Fibroblast of peridontal ligament (primary cell): ENCODE measurements around the gene ANKRD29.
A peak's percentile ranks its signal among the peaks of the same experiment; 100 is the strongest.
"Not testable (repeated sequence)": the region's sequence is repeated elsewhere in the genome, so short reads cannot be mapped to it uniquely, and the experiment has no call there.

Experiments
- DNase-seq: peaks from one replicate; pipeline ENCODE4 v3.0.0-alpha.2; 2010; ENCODE audit errors: extremely low read depth

ANKRD29 gene

GRCh38 chr18:23583071-23583865 lies 79.4 kb downstream of the ANKRD29 start:
- DNase-seq = no peak

- DNase-seq = peak; percentile 82
These were observed 81.9 kb downstream of the ANKRD29 start for GRCh38 chr18:23580677-23581367.

GRCh38 chr18:23578891-23579653 lies 83.6 kb downstream of the ANKRD29 start:
- peak; percentile 58 for DNase-seq

GRCh38 chr18:23578067-23578701 lies 84.5 kb downstream of the ANKRD29 start:
- DNase-seq = no peak

GRCh38 chr18:23577521-23577920 lies 85.2 kb downstream of the ANKRD29 start:
- not testable (repeated sequence) for DNase-seq

GRCh38 chr18:23575309-23575651 lies 87.4 kb downstream of the ANKRD29 start:
- no peak for DNase-seq

- DNase-seq = no peak
These were observed 88.0 kb downstream of the ANKRD29 start for GRCh38 chr18:23574611-23575308.

- DNase-seq = peak; percentile 75
These were observed 88.9 kb downstream of the ANKRD29 start for GRCh38 chr18:23573626-23574431.

- no peak for DNase-seq
These were observed 89.7 kb downstream of the ANKRD29 start for GRCh38 chr18:23573020-23573419.

GRCh38 chr18:23572570-23572969 lies 90.1 kb downstream of the ANKRD29 start:
- DNase-seq = no peak

- no peak for DNase-seq
These were observed 90.7 kb downstream of the ANKRD29 start for GRCh38 chr18:23572012-23572411.

GRCh38 chr18:23570912-23571504 lies 91.7 kb downstream of the ANKRD29 start:
- DNase-seq = no peak

GRCh38 chr18:23569299-23570063 lies 93.2 kb downstream of the ANKRD29 start:
- no peak for DNase-seq

- DNase-seq = no peak
These were observed 94.2 kb downstream of the ANKRD29 start for GRCh38 chr18:23568281-23569138.

- DNase-seq = no peak
These were observed 95.0 kb downstream of the ANKRD29 start for GRCh38 chr18:23567671-23568070.

GRCh38 chr18:23565916-23566547 lies 96.7 kb downstream of the ANKRD29 start:
- DNase-seq = no peak

- DNase-seq = peak; percentile 55
These were observed 99.2 kb downstream of the ANKRD29 start for GRCh38 chr18:23563377-23564043.
